Epithelial cell of esophagus (primary cell): ENCODE data around the gene SLC37A1.

ENCODE experiments used
- DNase-seq: peaks from one replicate; pipeline ENCODE4 v3.0.0; 2010; ENCODE audit warnings: low read depth
- H3K4me3 ChIP-seq: 2 replicates; pipeline ENCODE4 v1.5.1; 2011; ENCODE audit warnings: mild to moderate bottlenecking, low read length, control low read depth
- CTCF ChIP-seq: IDR thresholded peaks from 2 replicates; pipeline ENCODE4 v1.5.1; 2011; ENCODE audit warnings: low read depth, mild to moderate bottlenecking, low read length, control low read depth, inconsistent platforms; ENCODE audit not compliant: insufficient read depth; ENCODE audit errors: missing control alignments

The SLC37A1 gene

GRCh38 chr21:42537106-42537742 lies 23.6 kb downstream of the SLC37A1 start:
- H3K4me3 ChIP-seq = no peak overlapping the region
- DNase-seq = peak; percentile 27
- peak; percentile 60 for TF ChIP-seq CTCF

GRCh38 chr21:42538479-42539275 lies 25.0 kb downstream of the SLC37A1 start:
- no peak overlapping the region for H3K4me3 ChIP-seq
- TF ChIP-seq CTCF = no peak
- no peak for DNase-seq

- H3K4me3 ChIP-seq = no peak overlapping the region
- TF ChIP-seq CTCF = no peak
- no peak for DNase-seq
Measured at GRCh38 chr21:42539342-42539741, 25.7 kb downstream of the SLC37A1 start.

- DNase-seq = no peak
- peak; percentile 9 for TF ChIP-seq CTCF
- no peak overlapping the region for H3K4me3 ChIP-seq
Measured at GRCh38 chr21:42539931-42540343, 26.3 kb downstream of the SLC37A1 start.

GRCh38 chr21:42540396-42540795 lies 26.7 kb downstream of the SLC37A1 start:
- TF ChIP-seq CTCF = no peak
- no peak overlapping the region for H3K4me3 ChIP-seq
- DNase-seq = no peak

- no peak for DNase-seq
- no peak for TF ChIP-seq CTCF
Measured at GRCh38 chr21:42541174-42541573, 27.5 kb downstream of the SLC37A1 start.

GRCh38 chr21:42541618-42542017 lies 28.0 kb downstream of the SLC37A1 start:
- TF ChIP-seq CTCF = no peak
- DNase-seq = no peak
- no peak overlapping the region for H3K4me3 ChIP-seq

More at GRCh38 chr21:42541174-42541573, 27.5 kb downstream of the SLC37A1 start:
- no peak overlapping the region for H3K4me3 ChIP-seq
